Calu3 (cell line): ENCODE data around the gene NINL. TPM values are rescaled to one million over a fixed set of nuclear protein-coding genes. Genes with fewer than 3 reads are reported as not detected.

Experiments
- BruUV-seq: library from RNA; stranded (reverse); fragments of 400-500 nt; replicated peaks from 2 replicates; lab custom pipeline; 2021; lab: Mats Ljungman, UMichigan
- CTCF ChIA-PET: fragments of 300-600 bp; sonication (Branson Sonifier 250); formaldehyde crosslinking; loops from one replicate; lab custom pipeline; 2022; ENCODE audit warnings: antibody characterized with exemption; lab: Charles Lee
- DNase-seq: peaks from one replicate; pipeline ENCODE4 v3.0.0; 2022
- H3K27ac Mint-ChIP-seq: one replicate; pipeline ENCODE4 v1.8.0; 2022; ENCODE audit warnings: mixed read lengths; ENCODE audit not compliant: unreplicated experiment
- H3K27me3 Mint-ChIP-seq: one replicate; pipeline ENCODE4 v1.8.0; 2022; ENCODE audit warnings: mixed read lengths; ENCODE audit not compliant: unreplicated experiment
- H3K36me3 Mint-ChIP-seq: one replicate; pipeline ENCODE4 v1.8.0; 2022; ENCODE audit warnings: mild to moderate bottlenecking, moderate library complexity, mixed read lengths; ENCODE audit not compliant: insufficient read depth, unreplicated experiment
- H3K4me1 Mint-ChIP-seq: one replicate; pipeline ENCODE4 v1.8.0; 2022; ENCODE audit warnings: mild to moderate bottlenecking, low read depth, mixed read lengths; ENCODE audit not compliant: unreplicated experiment
- H3K4me3 Mint-ChIP-seq: one replicate; pipeline ENCODE4 v1.8.0; 2022; ENCODE audit warnings: mild to moderate bottlenecking, low read depth, moderate library complexity, mixed read lengths; ENCODE audit not compliant: unreplicated experiment
- H3K9me3 Mint-ChIP-seq: one replicate; pipeline ENCODE4 v1.8.0; 2022; ENCODE audit warnings: low read depth, mixed read lengths; ENCODE audit not compliant: unreplicated experiment
- CTCF ChIP-seq: fragments of 200-600 bp; IDR thresholded peaks from one replicate; pipeline ENCODE4 v1.8.0; 2022; ENCODE audit warnings: antibody characterized with exemption; ENCODE audit not compliant: unreplicated experiment
- intact Hi-C: fragments of 100-400 bp; cut with micrococcal nuclease; formaldehyde crosslinking; loops from one replicate; pipeline ENCODE4 v1.10.0; 2022; ENCODE audit not compliant: unreplicated experiment
- total RNA-seq: library from RNA; stranded (reverse); gene quantifications from 2 replicates; pipeline ENCODE4 v1.2.3, GENCODE V29; 2022

NINL gene
- total RNA-seq, 1 experiment from 2014 or later, result 9.1 TPM

DNA sequence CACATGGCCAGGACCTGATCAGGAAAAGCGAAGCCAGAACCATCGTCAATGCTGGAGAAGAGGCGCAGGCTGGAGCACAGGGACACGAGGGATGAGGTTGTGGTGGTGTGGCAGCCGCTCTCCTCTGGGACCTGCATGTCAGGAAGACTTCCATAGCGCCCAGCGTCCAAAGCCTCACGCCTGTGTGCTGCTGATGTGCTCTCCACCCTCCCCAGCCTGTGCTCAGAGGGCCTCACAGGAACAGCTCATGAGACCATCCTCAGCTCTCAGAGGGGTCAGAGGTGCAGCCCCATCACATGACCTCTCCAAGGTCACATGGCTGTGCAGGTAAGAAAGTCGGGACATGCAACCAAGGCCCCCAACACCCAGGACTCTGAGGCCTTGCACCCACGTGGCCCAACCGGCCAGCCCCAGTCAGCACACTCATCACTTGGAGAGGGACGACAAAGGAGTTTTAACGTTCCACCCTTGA is 84.4 kb downstream of the NINL start:
- Mint-ChIP-seq H3K9me3 (no peaks in the 10 kb centered on the region), H3K4me1 (no peaks in the 10 kb centered on the region), H3K27ac (no peak overlapping the region), H3K4me3 (no peak overlapping the region), H3K27me3 (no peaks in the 10 kb centered on the region), H3K36me3 (peaks cover 4% of the 10 kb centered on the region)
- intact Hi-C loops, result no loop called here
- CTCF ChIA-PET, result no interaction called here
- BruUV-seq, result no TSS peak
- TF ChIP-seq CTCF, result no peak
- no peak for DNase-seq

- no peak overlapping the region for H3K27ac Mint-ChIP-seq
- intact Hi-C loops, result no loop called here
Observed at GRCh38 chr20:25499855-25500434, 85.4 kb downstream of the NINL start.

DNA sequence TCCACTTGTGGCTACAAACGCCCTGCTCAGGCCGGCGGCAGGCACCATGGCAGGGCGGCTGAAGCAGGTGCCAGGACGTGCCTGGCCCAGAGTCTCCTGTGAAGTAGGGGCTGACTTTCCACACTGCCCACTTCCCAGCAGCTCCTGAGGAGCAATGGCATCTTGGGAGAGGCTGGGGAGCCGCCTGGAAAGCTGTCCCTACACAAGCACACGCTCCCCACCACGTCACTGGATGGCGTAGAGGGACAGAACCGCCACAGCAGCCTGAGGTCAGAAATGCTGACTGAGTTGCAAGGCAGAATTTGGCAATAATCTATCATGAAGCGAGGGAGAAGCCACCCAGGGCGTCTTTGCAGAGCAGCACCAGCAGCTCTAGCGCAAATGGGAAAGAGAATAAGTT is 86.3 kb downstream of the NINL start:
- DNase-seq, result no peak
- Mint-ChIP-seq H3K27ac (no peak overlapping the region), H3K27me3 (no peaks in the 10 kb centered on the region), H3K9me3 (no peaks in the 10 kb centered on the region), H3K4me1 (no peaks in the 10 kb centered on the region), H3K36me3 (peaks cover 4% of the 10 kb centered on the region), H3K4me3 (no peak overlapping the region)
- CTCF ChIA-PET, result no interaction called here
- no peak for TF ChIP-seq CTCF
- intact Hi-C loops, result no loop called here
- no TSS peak for BruUV-seq

More at GRCh38 chr20:25499855-25500434, 85.4 kb downstream of the NINL start:
- no TSS peak for BruUV-seq
- Mint-ChIP-seq H3K9me3 (no peaks in the 10 kb centered on the region), H3K4me1 (no peaks in the 10 kb centered on the region), H3K36me3 (peaks cover 4% of the 10 kb centered on the region), H3K27me3 (no peaks in the 10 kb centered on the region), H3K4me3 (no peak overlapping the region)
- TF ChIP-seq CTCF, result no peak
- no peak for DNase-seq
- CTCF ChIA-PET, result no interaction called here

GRCh38 chr20:25498280-25498606 is 87.1 kb downstream of the NINL start:
- Mint-ChIP-seq H3K4me1 (no peaks in the 10 kb centered on the region), H3K4me3 (no peak overlapping the region), H3K9me3 (no peaks in the 10 kb centered on the region), H3K27me3 (no peaks in the 10 kb centered on the region), H3K27ac (no peak overlapping the region), H3K36me3 (peaks cover 4% of the 10 kb centered on the region)
- intact Hi-C loops, result no loop called here
- CTCF ChIA-PET, result no interaction called here
- no peak for DNase-seq
- TF ChIP-seq CTCF, result no peak
- no TSS peak for BruUV-seq
